Neuron (in vitro differentiated cells): Measurements from ENCODE around the gene LSM7.
"Not testable (repeated sequence)": the region's sequence is repeated elsewhere in the genome, so short reads cannot be mapped to it uniquely, and the experiment has no call there.

Source experiments
- H2AFZ ChIP-seq: one replicate; pipeline ENCODE4 v1.6.1; 2013; ENCODE audit warnings: low read depth, mild to moderate bottlenecking, inconsistent platforms, low read length, moderate library complexity
- H3K27me3 ChIP-seq: one replicate; pipeline ENCODE4 v1.6.1; 2013; ENCODE audit warnings: low read length; ENCODE audit not compliant: insufficient read depth
- H3K36me3 ChIP-seq: one replicate; pipeline ENCODE4 v1.6.1; 2013; ENCODE audit warnings: low read length; ENCODE audit not compliant: insufficient read depth
- H3K4me1 ChIP-seq: one replicate; pipeline ENCODE4 v1.6.1; 2013; ENCODE audit warnings: low read length; ENCODE audit not compliant: insufficient read depth
- H3K4me3 ChIP-seq: 2 replicates; pipeline ENCODE4 v1.5.1; 2013; ENCODE audit warnings: mild to moderate bottlenecking, low read length, moderate library complexity
- H3K9me3 ChIP-seq: one replicate; pipeline ENCODE4 v1.6.1; 2013; ENCODE audit warnings: low read length

The LSM7 gene

DNA sequence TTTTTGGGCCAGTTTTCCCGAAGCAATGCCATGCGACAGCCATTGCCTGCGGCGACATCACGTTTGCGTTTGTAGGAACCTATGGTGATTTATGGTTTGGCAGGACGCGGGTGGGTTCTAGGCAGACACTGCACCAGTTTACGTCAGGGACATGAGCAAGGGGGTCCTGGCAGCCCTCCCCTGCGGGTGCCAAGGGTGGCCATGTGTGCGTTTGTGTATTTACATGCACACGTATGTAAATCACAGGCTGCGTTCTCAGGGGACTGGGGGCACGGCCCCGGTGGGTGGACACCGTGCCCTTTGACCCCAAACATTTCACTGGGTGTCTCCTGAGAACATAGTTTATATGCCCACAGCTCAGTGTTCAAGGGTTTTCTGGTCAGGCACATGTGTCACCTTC, 22.3 kb upstream of the LSM7 start:
- Histone ChIP-seq H3K4me3 (no peak overlapping the region), H3K4me1 (no peaks in the 10 kb centered on the region), H3K27me3 (no peaks in the 10 kb centered on the region), H3K36me3 (peaks cover 26% of the 10 kb centered on the region), H3K9me3 (no peaks in the 10 kb centered on the region), H2AFZ (no peak overlapping the region)

DNA sequence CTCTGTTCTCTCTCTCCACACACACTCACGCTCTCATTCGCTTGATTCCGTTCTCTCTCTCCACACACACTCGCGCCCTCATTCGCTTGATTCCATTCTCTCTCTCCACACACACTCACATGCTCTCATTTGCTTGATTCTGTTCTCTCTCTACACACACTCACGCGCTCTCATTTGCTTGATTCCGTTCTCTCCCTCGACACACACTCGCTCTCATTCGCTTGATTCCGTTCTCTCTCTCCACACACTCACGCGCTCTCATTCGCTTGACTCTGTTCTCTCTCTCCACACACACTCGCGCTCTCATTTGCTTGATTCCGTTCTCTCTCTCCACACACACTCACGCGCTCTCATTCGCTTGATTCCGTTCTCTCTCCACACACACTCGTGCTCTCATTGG, 21.4 kb upstream of the LSM7 start:
- not testable (repeated sequence) for H3K4me1 ChIP-seq, H3K27me3 ChIP-seq, H3K9me3 ChIP-seq, H2AFZ ChIP-seq, H3K4me3 ChIP-seq
- peaks cover 31% of the 10 kb centered on the region for H3K36me3 ChIP-seq

DNA sequence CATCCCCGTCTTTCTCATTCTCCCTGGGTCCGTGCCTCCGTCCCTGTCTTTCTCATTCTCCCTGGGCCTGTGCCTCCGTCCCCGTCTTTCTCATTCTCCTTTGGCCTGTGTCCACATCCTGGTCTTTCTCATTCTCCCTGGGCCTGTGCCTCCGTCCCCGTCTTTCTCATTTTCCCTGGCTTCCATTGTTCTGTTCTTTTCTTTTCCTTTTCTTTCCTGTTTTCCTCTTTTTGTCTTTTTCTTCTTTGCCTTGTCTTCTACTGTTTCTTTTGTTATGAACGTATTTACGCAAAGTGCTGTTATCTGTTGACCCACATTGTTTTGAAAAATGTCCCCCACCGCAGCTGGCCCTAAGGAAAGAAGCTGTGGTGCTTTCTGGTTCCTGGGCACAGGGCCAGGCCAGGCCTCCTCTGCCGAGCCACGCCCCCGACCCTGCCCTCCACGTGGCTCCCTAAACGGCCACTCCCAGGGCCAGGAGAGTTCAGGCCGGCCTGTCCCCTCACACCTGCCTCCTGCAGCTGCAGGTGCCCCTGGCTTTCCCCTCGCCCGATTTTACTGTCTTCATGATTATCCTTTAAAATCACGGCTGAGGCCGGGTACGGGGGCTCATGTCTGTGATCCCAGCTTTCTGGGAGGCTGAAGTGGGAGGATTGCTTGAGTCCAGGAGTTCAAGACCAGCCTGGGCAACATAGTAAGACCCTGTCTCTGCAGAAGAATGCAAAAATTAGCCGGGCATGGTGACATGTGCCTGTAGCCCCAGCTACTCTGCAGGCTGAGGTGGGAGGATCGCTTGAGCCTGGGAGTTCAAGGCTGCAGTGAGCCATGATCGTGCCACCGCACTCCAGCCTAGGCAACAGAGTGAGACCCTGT, 17.6 kb upstream of the LSM7 start:
- H2AFZ ChIP-seq = no peak overlapping the region
- H3K4me3 ChIP-seq = no peak overlapping the region
- peaks cover 40% of the 10 kb centered on the region for H3K36me3 ChIP-seq
- H3K9me3 ChIP-seq = no peaks in the 10 kb centered on the region
- no peaks in the 10 kb centered on the region for H3K27me3 ChIP-seq
- no peaks in the 10 kb centered on the region for H3K4me1 ChIP-seq

DNA sequence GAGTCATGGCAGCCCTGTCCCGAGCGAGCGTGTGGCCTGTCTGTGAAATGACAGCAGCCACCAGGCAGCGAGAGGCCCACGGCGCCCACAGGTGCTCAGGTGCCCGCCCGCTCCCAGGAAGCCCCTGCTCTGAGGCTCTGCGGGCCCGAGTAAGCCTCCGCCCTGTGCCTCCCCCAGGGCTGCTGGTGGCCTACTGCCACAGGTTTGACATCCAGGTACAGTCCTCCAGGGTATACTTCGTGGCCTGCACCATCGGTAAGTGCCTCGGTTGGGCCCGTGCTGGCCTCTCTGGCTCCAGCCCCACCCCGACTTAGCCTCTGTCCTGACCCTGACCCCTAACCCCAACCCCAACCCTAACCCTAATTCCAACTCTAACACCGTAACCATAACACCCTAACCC, 16.7 kb upstream of the LSM7 start:
- no peak overlapping the region for H2AFZ ChIP-seq
- peaks cover 47% of the 10 kb centered on the region for H3K36me3 ChIP-seq
- no peak overlapping the region for H3K4me3 ChIP-seq
- H3K27me3 ChIP-seq = no peaks in the 10 kb centered on the region
- H3K4me1 ChIP-seq = no peaks in the 10 kb centered on the region
- no peaks in the 10 kb centered on the region for H3K9me3 ChIP-seq

DNA sequence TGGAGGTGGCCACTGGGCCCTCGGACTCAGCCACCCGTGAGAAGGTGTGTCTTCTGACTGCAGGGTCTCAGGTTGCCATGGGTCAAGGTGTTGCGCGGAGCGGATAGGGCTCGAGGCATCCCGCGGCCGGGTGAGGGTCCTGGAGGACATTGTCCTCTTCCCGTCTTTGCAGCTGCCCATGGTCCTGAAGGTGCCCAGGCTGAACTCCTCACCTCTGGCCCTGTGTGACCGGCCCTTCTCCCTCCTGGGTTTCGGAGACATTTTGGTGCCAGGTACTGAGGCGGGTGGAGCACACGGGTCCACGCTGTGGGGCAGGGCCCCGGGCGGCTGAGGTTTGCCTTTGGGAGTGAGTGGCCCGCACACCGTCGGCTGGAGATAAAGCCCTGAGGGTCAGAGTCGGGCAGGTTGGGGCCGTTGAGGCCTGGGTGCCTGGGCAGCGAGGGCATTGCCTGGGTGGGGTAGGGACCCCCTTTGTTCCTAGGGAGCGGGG, 16.0 kb upstream of the LSM7 start:
- no peaks in the 10 kb centered on the region for H3K9me3 ChIP-seq
- H3K4me3 ChIP-seq = no peak overlapping the region
- H3K27me3 ChIP-seq = no peaks in the 10 kb centered on the region
- no peak overlapping the region for H2AFZ ChIP-seq
- no peaks in the 10 kb centered on the region for H3K4me1 ChIP-seq
- peaks cover 46% of the 10 kb centered on the region for H3K36me3 ChIP-seq

DNA sequence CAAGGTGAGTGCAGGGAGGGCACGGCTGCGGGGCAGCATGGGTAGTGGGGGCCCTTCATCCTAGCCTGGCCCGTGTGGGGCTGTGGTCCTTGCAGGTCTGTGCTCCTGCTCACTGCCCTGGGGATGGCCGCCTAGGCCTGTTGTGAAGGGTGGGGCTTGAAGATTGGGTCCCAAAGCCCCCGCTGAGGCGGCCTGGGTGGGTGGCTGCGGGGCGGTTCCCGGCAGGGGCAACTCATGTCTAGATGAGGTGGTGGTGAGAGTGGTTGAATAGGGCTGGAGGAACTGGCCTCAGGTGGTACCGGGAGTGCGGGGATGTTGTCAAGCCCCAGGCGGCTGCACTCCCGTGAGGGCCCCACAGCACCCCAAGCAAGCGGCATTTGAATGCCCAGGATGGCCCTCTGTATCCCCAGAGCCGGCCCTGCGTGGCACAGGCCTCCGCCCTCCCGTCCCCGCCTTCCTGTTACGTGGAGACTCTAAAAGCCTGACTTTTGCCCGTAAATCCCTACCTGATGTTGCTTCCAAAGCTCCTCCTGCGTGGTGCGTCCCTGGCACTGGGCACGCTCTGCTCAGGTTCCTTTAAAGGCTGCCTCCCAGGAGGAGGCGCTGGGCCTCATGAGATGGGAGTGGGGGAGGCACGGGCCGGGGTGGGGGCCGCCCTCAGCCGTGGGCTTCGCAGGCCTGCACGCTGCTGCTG, 15.1 kb upstream of the LSM7 start:
- Histone ChIP-seq H3K4me1 (no peaks in the 10 kb centered on the region), H2AFZ (no peak overlapping the region), H3K36me3 (peaks cover 52% of the 10 kb centered on the region), H3K9me3 (no peaks in the 10 kb centered on the region), H3K27me3 (no peaks in the 10 kb centered on the region), H3K4me3 (no peak overlapping the region)

DNA sequence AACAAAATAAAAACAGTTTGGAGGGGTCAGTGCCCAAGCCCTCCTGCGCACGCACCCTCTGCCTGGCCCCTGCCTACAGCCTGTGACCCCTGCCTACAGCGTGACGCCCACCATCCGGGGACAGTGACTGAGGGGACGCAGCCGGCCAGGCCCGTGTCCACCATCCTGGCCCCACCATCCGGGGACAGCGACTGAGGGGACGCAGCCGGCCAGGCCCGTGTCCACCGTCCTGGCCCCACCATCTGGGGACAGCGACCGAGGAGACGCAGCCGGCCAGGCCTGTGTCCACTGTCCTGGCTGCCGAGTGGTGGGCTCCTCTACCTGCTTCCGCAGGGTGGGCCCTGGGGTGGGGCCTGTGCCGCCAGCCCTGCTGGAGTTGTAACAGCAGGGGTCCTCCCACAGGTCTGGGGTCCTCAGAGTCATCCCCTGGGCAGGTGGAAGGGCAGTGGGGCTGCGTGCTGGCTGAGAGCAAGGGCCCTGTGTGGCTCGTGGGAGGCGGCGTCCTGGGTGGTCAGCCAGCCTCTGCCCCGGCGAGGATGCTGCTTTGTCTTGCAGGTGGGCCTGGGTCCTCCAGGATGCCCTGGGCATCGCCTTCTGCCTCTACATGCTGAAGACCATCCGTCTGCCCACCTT, 14.4 kb upstream of the LSM7 start:
- Histone ChIP-seq H3K36me3 (peaks cover 52% of the 10 kb centered on the region), H3K4me1 (no peaks in the 10 kb centered on the region), H3K4me3 (no peak overlapping the region), H3K9me3 (no peaks in the 10 kb centered on the region), H3K27me3 (no peaks in the 10 kb centered on the region), H2AFZ (no peak overlapping the region)

DNA sequence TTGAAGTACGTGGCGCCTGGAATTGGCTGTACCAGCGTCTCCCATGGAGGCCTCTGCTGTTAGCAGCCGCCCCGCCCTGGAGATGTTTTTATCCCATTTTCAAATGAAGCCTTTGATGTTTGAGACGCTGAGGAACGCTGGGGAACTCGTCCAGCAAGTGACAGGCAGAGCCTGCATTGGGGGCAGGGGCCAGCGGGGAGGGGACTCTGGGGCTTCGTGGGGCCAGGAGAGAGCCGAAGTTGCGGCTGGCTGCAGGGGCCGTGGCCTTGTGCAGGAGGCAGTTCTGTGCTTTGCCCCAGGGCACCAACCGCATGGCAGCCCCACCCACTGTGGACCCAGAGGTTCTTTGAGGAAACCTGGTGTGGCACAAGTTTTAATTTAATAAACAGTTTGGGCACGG, 13.6 kb upstream of the LSM7 start:
- Histone ChIP-seq H3K9me3 (no peaks in the 10 kb centered on the region), H3K4me1 (peaks cover 7% of the 10 kb centered on the region), H2AFZ (no peak overlapping the region), H3K36me3 (peaks cover 51% of the 10 kb centered on the region), H3K4me3 (no peak overlapping the region), H3K27me3 (no peaks in the 10 kb centered on the region)

DNA sequence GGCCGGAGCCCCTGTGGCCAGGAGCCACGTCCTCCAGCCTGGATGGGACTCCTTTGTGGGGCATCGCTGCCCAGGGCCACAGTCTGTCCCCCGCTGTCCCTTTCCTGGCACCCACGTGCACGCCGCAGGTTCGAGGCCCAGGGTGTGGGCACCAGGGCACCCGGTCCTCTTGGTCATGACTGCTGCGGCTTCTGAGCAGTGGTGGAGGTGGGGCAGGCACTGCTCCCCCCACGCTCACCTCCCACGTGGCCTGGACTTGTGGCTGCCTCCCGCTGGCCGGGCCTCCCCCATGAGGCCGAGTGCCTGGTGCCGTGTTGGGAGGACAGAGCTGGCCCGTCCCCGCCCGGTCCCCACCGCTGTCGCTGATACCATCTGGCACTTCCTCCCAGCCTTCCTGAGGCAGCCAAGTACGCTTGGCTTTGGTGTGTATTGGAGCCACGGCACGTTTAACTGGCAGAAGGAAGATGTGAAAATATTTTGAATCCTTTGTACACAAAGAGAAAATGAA, 12.9 kb upstream of the LSM7 start:
- H3K4me3 ChIP-seq = no peak overlapping the region
- peaks cover 13% of the 10 kb centered on the region for H3K4me1 ChIP-seq
- H3K9me3 ChIP-seq = no peaks in the 10 kb centered on the region
- H3K27me3 ChIP-seq = no peaks in the 10 kb centered on the region
- H2AFZ ChIP-seq = no peak overlapping the region
- peaks cover 46% of the 10 kb centered on the region for H3K36me3 ChIP-seq

DNA sequence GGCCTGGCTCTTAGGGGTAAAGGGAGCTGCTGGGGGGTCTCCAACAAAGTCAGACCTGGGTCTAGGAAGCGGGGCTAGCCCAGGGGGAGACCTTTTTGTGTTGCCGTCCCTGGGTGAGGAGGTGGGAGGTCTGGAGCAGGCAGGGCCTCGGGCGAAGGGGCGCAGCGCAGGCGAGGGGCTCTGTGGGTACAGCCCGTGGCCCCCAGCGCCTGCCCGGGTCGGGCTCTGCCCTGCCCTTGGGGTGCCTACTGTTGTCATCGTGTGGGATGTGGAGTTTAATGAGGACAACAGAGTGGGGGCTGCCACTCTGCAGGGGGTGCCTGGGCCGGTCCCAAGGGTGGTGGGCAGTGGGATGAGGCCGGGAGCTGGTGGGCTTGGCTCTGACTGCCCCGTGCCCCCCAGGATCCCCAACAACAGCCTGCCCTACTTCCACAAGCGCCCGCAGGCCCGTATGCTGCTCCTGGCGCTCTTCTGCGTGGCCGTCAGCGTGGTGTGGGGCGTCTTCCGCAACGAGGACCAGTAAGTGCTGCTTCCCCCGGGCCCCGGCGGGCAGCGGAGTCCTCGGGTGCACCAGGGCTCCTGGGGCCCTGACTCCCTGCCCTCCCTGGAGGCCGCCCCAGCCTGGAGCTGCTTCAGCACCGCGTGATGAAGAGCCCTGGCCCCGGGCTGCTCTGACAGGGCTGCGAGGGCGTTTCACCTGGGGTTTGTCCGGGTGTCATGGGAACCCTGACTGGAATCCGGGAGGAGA, 12.3 kb upstream of the LSM7 start:
- no peak overlapping the region for H2AFZ ChIP-seq
- H3K27me3 ChIP-seq = no peaks in the 10 kb centered on the region
- peaks cover 13% of the 10 kb centered on the region for H3K4me1 ChIP-seq
- H3K4me3 ChIP-seq = no peak overlapping the region
- no peaks in the 10 kb centered on the region for H3K9me3 ChIP-seq
- peaks cover 46% of the 10 kb centered on the region for H3K36me3 ChIP-seq

DNA sequence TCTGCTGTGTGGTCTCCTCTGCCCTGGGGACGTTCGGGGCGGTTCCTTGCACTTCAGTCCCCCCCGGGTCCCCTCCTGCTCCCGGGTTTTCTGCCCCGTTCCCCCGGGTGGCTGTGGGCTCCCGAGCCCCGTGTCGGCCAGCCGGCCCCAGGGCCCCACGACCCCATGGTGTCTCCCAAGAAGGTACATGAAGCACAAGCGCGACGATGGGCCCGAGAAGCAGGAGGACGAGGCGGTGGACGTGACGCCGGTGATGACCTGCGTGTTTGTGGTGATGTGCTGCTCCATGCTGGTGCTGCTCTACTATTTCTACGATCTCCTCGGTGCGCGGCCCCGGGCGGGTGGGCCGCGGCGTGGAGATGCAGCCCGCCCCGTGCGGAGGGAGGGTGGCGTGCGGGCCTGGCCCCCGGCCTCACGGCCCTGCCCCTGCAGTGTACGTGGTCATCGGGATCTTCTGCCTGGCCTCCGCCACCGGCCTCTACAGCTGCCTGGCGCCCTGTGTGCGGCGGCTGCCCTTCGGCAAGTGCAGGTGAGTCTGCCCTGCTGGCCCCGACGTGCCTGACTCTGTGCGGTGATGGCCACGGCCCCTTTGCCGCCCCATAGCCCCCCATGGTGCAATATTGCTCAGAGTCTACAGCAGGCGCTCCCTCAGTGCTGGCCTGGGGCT, 11.4 kb upstream of the LSM7 start:
- no peak overlapping the region for H3K4me3 ChIP-seq

More for the DNA sequence above, 11.4 kb upstream of the LSM7 start:
- Histone ChIP-seq H3K36me3 (peaks cover 41% of the 10 kb centered on the region), H3K9me3 (no peaks in the 10 kb centered on the region), H3K4me1 (peaks cover 13% of the 10 kb centered on the region), H3K27me3 (no peaks in the 10 kb centered on the region), H2AFZ (no peak overlapping the region)
